Skeletal muscle cell (primary cell): ENCODE data around the gene ALAD.
A peak's percentile ranks its signal among the peaks of the same experiment; 100 is the strongest.

Experiments
- DNase-seq: peaks from one replicate; pipeline ENCODE4 v3.0.0-alpha.2; 2010; ENCODE audit warnings: low read depth
- H3K4me3 ChIP-seq: 2 replicates; pipeline ENCODE4 v1.5.1; 2011; ENCODE audit warnings: low read depth, mild to moderate bottlenecking, control low read depth, low read length, moderate library complexity

The ALAD gene

GRCh38 chr9:113355040-113355596 is 46.0 kb downstream of the ALAD start:
- no peak overlapping the region for H3K4me3 ChIP-seq
- no peak for DNase-seq

GRCh38 chr9:113352411-113352810 is 48.7 kb downstream of the ALAD start:
- H3K4me3 ChIP-seq = no peak overlapping the region
- no peak for DNase-seq

- no peak overlapping the region for H3K4me3 ChIP-seq
- no peak for DNase-seq
Observed at GRCh38 chr9:113352006-113352405, 49.1 kb downstream of the ALAD start.

GRCh38 chr9:113350937-113351336 is 50.1 kb downstream of the ALAD start:
- no peak for DNase-seq
- no peak overlapping the region for H3K4me3 ChIP-seq

- peak overlapping the region; percentile 25 for H3K4me3 ChIP-seq
- no peak for DNase-seq
Observed at GRCh38 chr9:113350107-113350661, 50.9 kb downstream of the ALAD start.

- DNase-seq = no peak
- peak within 1 kb of the TSS; percentile 25 for H3K4me3 ChIP-seq
Observed at GRCh38 chr9:113349445-113350094, 51.5 kb downstream of the ALAD start, which contains the start of gene BSPRY. Gene BSPRY (plus strand): TSS chr9:113349541. CDS start chr9:113349580, 39 bp downstream.

- no peak overlapping the region for H3K4me3 ChIP-seq
- no peak for DNase-seq
Observed at GRCh38 chr9:113349066-113349444, 52.0 kb downstream of the ALAD start.

GRCh38 chr9:113348437-113348836 is 52.6 kb downstream of the ALAD start:
- no peak overlapping the region for H3K4me3 ChIP-seq
- DNase-seq = no peak

GRCh38 chr9:113345671-113346070 is 55.4 kb downstream of the ALAD start:
- no peak overlapping the region for H3K4me3 ChIP-seq
- no peak for DNase-seq

GRCh38 chr9:113345190-113345589 is 55.9 kb downstream of the ALAD start:
- no peak for DNase-seq
- no peak overlapping the region for H3K4me3 ChIP-seq

GRCh38 chr9:113343732-113344231 is 57.3 kb downstream of the ALAD start:
- peak; percentile 41 for DNase-seq
- H3K4me3 ChIP-seq = no peak overlapping the region

- no peak overlapping the region for H3K4me3 ChIP-seq
- DNase-seq = no peak
Observed at GRCh38 chr9:113341712-113342410, 59.2 kb downstream of the ALAD start.

GRCh38 chr9:113340011-113340699 is 60.9 kb downstream of the ALAD start, which contains the start of gene WDR31:
Gene WDR31 (minus strand): TSS chr9:113340275. CDS start chr9:113332022, 8,253 bp downstream.
- peak; percentile 69 for DNase-seq
- H3K4me3 ChIP-seq = peak within 1 kb of the TSS; percentile 77

GRCh38 chr9:113337714-113338113 is 63.4 kb downstream of the ALAD start:
- DNase-seq = no peak
- H3K4me3 ChIP-seq = no peak overlapping the region
